Esophagus muscularis mucosa (tissue), 3 donors: Measurements from ENCODE around the gene NPAS3.

Experiments
- POLR2A ChIP-seq: fragments of 450-650 bp; IDR thresholded peaks from one replicate; pipeline ENCODE4 v1.6.1; 2017; ENCODE audit warnings: antibody characterized with exemption, moderate library complexity, mild to moderate bottlenecking, low read depth
- POLR2AphosphoS5 ChIP-seq, 2 donors: sonication (generic); formaldehyde crosslinking; IDR thresholded peaks; one replicate each; pipeline ENCODE4 v1.6.1; 2017; ENCODE audit warnings: antibody characterized with exemption in 2 of 2
- TF ChIP-seq, protein P1 (sequence below), 3 experiments: fragments of 200-600 bp in 2 of 3; fragments of 450-650 bp in 1 of 3; sonication (generic) in 2 of 3; IDR thresholded peaks; one replicate each; pipeline ENCODE4 v1.5.1; 2017 to 2019; ENCODE audit warnings: antibody characterized with exemption in 3 of 3, mild to moderate bottlenecking in 2 of 3, moderate library complexity in 1 of 3

GRCh38 chr14:33842299-33842698, 903.6 kb downstream of the NPAS3 start:
- TF ChIP-seq POLR2A (no peak), POLR2AphosphoS5 (IDR thresholded peaks at IDR 0.05) (no peak)
- TF ChIP-seq, protein P1, sequence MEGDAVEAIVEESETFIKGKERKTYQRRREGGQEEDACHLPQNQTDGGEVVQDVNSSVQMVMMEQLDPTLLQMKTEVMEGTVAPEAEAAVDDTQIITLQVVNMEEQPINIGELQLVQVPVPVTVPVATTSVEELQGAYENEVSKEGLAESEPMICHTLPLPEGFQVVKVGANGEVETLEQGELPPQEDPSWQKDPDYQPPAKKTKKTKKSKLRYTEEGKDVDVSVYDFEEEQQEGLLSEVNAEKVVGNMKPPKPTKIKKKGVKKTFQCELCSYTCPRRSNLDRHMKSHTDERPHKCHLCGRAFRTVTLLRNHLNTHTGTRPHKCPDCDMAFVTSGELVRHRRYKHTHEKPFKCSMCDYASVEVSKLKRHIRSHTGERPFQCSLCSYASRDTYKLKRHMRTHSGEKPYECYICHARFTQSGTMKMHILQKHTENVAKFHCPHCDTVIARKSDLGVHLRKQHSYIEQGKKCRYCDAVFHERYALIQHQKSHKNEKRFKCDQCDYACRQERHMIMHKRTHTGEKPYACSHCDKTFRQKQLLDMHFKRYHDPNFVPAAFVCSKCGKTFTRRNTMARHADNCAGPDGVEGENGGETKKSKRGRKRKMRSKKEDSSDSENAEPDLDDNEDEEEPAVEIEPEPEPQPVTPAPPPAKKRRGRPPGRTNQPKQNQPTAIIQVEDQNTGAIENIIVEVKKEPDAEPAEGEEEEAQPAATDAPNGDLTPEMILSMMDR (IDR thresholded peaks at IDR 0.05), result no peak
